ENCODE results near the gene HTRA2.

The HTRA2 gene

DNA sequence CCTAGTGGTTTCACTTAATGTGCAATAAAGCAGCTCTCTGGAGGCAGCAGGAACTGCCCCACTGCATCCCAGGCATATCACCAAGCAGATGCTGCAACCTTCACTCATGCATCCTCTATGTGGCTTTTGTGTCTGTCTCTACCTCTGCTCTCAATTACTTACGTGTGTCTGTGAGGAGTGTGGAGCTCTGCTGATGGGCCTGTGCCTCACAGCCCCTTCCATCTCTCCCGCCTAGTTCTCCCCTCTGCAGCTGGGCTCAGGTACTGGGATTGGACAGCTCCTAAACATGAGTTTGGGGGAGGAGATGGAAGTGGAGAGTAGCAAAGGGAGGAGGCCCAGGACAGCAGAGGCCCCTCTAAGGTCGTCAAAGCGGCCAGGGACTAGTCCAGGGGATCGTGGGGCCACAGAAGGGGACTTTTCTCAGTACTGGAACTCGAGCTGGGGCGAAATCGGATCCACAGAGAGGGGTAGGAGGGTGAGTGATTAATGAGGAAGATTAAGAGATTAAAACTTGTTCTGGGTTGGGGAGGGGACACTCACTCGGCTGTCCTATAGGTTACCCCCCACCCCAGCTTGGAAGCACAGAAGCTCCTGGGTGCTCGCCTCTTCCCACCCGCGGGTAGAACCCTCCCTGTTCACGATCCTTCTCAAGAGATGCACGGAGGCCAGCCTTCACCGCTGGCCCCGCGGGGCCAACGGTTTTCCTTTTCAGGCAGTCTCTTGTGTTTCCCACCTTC lies 28.2 kb upstream of the HTRA2 start:
- DNase-seq: no peak

DNA sequence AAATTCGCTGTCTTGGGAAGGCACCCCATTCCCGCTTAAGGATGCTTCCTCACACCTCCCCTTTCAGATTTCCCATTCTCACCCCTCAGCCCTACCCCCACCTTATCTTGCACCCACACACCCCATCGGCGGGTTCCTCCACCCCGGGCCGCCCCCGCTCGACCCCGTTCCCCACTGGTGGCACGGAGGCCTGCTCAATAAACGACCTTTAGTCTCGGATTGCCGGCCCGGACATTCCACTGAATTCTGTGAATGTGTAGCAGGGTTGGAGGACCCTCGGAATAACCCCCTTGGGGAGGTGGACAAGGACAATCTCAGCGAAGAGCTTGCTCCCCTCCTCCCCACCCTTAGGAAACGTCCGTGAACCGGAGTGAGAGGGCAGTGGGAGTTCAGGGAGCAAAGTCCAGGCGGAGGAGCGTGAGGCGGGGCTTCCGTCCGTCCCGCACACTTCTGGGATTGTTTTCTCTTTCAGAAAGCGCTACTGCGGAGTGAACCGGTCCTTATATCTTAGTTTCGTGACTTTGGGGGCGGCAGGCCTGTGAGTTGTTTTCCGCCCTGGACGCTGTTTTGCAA lies 27.5 kb upstream of the HTRA2 start:
- no peak for DNase-seq

DNA sequence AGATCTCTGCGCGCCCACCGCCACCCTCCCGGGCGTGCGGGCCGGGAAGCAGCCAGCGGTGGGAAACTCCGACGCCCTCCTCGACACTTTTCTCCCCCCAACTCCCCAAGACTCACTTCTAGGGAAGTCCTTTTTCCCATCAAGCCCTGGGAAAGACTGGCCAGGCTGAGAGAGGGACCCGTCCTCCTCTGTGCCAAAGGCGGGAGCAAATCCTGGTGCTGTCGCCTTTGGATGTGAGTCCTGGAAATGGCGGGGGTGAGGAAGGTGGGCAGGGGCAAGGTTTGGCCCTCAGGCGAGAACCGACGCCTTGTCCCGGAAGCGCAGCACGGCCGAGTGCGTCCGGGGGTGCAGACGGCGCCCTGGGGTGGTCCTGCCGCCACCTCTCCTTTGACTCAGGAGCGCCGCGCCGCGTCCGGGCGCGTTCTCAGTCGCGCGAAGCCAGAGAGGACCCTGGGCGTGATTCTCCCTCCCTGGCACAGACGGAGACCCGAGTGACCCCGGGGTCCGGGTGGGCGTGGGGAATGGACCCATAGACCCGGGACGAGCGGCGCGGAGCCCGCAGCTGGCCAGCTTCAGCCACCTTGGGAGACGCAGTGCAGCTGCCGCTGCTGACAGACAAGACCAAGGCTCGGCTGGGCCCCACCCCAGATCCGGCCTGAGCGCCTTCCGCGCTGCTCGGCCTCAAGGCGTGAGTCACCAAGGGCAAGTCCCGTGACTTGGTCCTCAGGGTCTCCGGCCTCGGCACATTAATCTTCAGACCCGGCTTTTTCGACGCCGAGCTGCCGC lies 26.8 kb upstream of the HTRA2 start:
- DNase-seq: peak; percentile 79

DNA sequence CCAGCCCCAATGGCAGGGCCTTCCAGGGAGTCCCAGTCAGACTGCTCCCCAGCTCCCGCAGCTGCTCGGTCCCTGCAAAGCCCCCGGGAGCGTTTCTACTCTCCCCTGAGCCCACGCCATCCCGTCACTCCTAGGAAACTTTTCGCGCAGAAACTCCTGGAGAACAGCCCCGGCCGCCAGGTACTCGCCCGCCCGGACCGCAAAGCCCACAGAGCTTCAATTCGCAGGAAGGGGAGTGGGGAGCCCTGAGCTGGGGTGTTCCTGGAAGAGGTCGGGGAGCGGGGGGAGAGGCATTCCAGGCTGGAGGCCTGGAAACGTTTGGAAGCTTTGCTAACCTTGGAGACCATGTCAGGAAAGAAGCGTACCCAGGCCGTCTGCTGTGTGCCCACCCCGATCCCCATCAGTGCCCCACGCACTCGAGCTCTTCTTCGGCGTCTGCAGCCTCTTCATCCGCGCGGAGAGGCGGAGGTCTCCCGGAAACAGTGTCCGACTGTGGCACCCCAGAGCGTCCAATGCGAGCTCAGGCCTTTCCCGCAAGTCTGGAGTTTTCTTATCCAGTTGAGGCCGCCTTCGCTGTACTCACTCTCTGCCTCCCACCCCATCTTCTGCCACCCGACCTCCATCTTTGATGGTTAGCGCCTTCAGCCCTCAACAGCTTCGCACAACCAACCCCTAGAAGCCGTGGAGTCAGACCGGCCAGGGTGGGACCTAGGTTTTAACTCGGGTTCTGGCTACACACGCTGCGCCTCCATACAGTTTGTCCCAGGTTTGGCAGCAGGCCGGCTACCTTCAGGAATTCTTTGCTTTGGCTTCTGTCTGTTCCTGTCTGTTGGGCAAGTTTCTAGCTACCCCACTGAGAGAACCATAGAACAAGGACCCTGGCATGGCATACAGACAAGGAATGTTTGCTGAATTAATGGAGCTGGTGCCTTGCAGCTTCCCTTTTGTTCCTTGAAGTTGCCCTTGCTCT lies 25.9 kb upstream of the HTRA2 start:
- DNase-seq: no peak

DNA sequence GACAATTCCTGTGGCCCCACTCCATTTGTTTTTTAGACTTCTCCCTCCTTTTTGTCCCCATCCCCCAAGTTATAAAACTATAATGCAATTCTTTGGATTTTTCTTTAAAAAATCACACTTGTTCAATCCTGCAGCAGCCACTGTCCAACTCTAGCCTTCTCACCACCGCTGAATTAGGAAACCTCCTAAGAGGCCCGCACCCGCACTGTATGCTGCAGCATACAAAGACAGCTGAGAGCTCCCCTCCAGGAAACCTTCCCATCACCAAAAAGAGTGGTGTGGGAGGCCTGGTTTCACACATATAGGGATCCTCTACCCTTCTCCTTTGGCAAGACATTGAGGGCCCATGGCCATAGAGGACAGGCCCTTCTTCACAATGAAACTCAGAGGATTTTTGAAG lies 25.1 kb upstream of the HTRA2 start:
- DNase-seq: no peak

DNA sequence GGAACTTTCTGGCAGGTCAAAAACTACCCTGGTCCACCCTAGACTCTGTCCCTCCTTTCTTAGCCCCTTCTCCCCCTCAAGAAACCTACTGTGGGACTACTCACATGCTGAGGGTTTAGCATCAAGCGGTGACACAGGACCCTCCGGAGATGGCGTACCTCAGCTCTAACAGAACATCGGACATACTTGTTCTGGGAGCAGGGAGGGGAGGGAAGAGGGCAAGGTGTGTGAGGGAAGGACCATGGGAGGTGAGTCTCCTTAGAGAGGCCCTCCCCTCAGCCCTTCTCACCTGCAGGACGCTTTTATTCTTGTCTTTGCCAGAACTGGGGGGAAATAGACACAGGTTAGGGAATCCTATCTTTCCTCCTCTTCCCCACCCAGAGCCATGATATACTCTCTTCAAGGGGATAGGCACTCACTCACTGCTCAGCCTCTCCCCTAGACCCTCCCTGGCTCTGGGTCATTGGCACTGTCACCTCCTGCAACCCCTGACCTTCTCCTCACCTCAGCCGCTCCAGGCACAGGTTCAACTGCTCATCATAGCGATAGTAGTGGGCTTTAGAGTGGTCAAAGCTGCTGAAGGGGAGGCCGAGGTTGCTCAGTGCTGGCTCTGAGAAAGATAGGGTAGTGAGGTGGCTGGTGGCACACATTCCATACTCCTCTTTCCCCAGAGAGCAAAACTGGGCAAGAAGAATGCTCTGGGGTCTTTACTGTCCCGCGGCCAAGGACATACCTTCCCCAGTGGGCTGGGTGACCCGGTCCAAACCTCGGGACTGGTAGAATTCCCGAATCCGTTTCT lies 24.1 kb upstream of the HTRA2 start:
- no peak for DNase-seq

DNA sequence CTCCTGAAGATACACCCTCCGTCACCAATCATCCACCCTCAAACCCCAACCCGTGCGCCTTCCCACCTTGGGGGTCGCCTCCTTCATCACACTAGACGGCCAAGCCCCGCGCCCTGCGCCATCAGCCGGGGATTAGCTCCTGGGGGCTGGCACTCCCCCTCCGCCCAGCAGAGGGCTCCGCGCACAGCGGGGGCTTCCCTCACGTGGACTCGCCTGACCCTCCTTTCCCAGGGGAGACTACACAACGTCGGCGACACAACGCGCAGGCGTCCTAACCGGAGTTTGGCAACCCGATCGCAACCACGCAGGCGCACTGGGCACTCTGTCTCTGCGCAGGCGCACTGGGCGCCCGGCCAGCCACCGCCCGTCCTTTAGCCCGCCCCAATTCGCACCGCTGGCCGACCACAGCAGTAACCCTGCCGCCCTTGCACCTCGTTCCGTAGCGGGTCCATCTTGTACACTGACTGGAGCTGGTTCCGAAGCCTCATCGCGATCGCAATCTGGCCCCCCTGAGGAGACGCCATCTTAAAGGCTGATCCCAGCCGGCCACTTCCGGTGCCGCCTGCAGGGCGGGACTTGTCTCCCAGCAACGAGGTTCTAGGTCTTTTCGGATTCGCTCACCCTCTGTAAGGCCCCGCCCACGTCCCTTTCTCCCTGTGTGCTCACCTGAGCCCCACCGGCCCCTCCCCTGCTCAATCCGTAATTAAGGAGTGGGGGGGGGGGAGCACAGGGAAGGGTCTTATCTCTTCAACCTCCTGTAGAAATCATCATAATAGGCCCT lies 22.4 kb upstream of the HTRA2 start, which contains the start of gene PCGF1:
Gene PCGF1 (minus strand): TSS at position 551 of the 781 bp plus-strand sequence. CDS start 27 bp downstream, at position 524.
- DNase-seq: peak; percentile 98

DNA sequence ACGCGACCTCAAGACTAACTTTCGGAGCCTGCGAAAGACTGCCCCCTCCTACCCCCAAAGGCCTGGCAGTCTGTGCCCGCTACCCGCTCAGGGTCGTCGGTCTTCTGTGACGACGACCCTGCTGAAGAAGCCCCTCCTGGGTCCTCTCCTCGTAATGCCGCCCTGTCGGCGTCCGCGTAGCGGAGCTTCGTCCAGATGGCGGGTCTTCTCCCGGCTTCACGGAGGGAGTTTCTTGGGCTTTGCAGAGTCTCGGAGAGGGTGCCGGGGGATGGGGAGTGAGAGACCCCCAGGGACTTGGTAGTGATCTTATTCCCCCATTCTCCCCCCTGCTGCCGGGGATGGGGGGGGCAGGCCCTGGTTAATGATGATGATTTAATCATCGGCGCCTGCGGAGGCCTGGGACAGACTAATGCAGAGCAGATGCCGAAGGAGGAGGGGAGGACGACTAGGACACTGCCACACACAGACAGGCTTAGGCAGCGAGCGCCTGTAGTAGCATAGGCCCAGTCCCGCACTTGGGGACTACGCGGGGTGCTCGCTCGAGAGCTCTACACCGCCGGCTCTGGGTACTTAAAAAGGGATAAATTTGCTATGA lies 21.7 kb upstream of the HTRA2 start:
- peak; percentile 38 for DNase-seq

DNA sequence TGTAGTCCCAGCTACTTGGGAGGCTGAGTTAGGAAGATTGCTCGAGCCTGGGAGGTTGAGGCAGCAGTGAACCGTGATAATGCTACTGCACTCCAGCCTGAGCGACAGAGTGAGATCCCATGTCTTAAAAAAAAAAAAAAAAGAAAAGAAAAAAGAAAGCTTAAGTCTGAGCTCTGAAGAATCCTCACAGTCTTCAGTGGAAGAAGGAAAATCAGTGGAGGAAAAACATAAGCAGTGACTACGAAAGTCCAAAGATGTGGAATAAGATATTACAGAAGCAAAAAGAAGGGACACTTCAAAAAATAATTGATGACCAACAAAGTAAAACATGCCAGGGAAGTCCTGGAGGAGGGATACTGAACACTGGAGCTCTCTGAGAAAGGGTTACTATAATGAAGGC lies 19.5 kb upstream of the HTRA2 start:
- DNase-seq: no peak

DNA sequence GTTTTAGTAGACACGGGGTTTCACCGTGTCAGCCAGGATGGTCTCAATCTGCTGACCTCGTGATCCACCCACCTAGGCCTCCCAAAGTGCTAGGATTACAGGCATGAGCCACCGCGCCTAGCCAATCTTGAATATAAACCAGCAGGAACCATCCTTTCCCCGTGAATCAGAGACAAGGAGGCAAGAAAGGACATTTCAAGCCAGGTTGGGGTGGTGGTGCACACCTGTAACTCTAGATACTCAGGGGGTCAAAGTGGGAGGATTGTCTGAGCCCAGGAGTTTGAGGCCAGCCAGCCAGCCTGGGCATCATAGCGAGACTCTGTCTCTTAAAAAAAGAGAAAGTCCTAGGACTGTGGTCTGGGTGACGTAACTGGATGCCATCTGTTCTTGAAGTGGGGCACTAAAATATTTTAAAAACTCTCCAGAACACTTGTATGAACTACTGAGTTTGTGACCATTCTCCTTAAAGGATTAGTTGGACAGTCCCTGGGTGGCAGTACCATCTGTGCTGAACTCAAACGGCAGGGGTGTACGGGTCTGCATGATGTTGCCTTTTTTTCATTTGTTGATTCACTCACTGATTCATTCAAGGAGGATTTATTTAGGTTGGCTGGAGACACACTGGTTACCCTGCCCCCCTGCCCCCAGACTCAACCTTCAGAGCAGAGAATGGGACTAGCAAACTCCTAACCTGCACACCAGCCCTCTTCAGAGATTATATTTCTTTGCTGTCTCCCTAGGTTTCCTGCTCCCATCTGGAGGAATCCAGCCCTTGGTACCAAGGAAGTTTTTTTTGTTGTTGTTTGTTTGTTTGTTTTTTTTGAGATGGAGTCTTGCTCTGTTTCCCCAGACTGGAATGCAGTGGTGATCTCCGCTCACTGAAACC lies 18.4 kb upstream of the HTRA2 start:
- DNase-seq: no peak

DNA sequence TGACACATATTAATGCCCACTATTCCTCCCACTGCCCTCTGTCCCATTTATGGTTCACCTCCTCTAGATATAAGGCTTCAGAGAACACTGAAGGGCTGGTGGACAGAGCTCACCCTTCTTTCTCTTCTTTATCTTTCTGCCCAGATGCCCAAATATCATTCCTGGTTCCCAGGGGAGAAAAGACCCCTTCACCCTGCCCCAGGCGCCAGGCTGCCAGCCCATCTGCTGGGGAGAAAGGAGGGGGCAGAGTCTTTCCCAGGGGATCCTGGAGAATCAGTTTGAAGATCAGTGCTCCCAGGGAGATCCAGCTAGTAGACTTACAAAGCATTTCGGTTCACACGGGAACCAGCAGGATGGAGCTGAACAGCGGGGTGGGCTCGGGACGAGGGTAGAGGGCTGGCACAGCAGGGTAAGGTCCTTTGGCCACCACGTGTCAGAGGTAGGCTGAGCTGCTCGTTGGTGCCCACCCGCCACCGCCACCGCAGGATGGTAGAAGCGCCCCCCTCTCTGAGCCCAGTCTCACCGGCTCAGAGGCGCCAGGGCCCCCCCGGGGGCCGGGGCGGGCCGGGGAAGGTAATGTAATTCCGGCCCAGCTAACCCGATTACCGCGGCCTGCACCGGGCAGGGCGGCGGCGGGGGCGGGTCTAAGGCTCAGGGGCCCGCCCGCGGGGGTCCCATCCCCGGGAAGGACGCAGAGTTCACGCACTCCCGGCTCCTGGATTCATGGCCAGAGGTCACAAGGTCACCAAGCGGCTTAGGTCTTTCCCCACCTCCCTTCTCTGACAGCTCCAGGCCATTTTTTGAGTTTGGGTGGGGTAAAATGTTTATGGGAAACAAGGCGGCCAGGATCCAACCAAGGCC lies 16.8 kb upstream of the HTRA2 start:
- no peak for DNase-seq

DNA sequence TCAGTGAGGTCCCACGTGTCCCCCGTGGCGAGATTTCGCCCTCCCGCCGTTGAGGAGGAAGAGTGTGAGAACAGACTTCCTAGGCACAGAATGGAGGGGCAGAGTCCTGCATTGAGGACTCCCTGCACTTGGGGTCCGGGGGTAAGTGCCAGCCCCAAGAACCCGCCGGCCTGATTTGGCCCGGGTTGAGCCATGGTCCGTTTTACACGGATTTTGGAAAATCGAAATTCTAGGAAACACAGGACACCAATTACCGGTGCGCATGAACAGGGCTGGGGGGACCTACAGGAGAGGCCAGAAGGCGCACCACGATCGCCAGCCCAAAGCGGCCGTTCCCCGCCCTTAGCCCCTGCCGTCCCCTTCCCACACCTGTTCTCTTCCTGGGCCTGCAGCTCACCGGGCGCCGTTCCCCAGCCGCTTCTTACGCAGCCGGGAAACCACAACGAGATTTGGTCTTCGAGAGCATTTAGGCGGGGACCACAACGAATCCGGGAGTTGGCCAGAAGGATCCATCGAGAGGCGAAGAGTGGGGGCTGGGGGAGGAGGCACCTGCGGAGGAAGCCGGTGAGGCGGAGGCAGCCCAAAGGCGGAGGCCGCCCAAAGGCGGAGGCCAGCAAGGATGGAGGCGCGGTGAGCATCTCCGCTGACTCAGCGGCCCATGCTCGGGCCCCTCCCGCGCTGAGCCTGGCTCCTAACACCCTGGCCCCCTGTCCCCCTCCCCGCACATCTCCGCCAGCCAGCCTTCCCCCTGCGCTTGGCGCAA lies 15.9 kb upstream of the HTRA2 start:
- DNase-seq: no peak

DNA sequence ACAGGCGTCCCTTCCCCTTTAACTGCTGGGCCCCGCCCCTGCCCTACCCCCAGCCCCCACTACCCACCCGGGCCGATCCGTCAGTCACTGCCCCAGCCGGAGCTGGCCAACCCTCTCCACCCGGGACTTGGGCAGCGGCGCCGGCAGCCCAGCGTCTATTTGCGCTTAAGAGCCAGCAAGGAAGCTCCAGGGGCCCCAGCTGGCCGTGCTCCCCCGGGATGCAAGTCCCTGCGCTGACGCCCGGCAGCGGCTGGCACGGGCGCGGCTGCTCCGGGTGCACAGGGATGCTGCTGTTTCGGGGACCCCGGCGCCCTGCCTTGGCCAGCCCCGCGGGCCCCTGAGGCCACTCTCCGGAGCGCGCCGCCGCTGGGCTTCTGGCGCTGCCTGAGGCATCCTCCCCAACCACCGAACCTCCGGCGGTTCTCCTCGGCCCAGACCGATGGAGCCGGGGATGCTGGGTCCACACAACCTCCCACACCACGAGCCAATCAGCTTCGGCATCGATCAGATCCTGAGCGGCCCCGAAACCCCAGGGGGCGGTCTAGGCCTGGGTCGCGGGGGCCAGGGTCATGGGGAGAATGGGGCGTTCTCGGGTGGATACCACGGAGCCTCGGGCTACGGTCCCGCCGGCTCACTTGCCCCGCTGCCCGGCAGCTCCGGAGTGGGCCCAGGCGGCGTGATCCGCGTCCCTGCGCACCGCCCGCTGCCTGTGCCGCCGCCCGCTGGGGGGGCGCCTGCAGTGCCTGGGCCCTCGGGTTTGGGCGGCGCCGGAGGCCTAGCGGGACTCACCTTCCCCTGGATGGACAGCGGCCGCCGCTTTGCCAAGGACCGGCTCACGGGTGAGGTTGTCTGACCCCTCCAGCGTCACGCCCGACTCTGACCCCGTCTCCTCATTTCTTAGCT lies 15.1 kb upstream of the HTRA2 start, which contains the start of gene TLX2:
Gene TLX2 (plus strand): TSS at position 83 of the 903 bp plus-strand sequence. CDS start 357 bp downstream, at position 440.
- no peak for DNase-seq

DNA sequence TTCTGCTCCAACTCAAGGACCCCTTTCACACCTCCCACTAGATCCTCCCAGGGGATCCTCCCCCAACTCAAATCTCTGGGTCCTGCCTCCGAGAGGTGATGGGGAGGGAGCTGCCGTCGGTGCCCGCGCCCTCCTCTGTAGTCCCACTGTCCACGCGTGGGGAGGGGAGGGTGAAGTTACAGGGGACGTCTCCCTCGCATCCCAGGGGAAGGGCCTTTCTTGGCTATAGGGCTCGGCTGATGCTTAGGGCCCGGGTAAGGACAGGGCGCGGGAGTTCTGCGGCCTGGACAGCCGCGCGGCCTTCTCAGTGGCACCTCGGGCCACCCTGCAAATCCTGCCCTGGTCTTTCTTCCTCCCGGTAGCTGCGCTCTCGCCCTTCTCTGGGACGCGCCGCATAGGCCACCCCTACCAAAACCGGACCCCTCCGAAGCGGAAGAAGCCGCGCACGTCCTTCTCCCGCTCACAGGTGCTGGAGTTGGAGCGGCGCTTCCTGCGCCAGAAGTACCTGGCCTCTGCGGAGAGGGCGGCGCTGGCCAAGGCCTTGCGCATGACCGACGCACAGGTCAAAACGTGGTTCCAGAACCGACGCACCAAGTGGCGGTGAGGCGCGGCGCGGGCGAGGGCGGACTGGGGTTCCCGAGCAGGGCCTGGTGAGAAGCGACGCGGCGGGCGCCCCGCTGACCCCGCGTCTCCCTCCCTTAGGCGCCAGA lies 14.3 kb upstream of the HTRA2 start:
- DNase-seq: no peak

DNA sequence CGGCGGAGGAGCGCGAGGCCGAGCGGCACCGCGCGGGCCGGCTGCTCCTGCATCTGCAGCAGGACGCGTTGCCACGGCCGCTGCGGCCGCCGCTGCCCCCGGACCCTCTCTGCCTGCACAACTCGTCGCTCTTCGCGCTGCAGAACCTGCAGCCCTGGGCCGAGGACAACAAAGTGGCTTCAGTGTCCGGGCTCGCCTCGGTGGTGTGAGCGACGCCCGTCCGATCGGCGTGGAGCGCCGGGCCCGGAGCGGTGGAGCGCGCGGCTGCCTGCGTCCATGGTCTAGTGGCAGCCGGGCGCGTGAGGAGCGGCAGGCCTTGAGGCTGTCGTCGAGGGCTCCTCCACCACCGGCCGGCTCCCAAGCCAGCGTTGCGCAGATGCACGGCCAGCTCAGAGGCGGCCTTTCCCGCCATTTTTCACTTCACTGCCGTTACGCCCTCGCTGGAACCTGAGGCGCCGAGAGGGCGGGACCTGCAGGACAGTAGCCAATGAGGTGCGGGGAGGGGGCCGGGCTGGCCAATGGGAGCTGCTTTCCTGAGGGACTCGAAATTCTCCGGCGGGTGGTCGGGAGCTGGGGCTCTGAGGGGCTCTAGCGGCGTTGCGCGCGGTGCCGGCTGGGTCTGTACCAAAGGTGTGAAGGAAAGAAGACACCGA lies 13.6 kb upstream of the HTRA2 start:
- peak; percentile 81 for DNase-seq
